Ishikawa (cell line): ENCODE results near the gene DNAJC17.

Source experiments
- CEBPB ChIP-seq: IDR thresholded peaks from 2 replicates; pipeline ENCODE4 v1.6.1; 2012
- CREB1 ChIP-seq: IDR thresholded peaks from 2 replicates; pipeline ENCODE4 v1.6.1; 2012; ENCODE audit warnings: low read depth
- EGR1 ChIP-seq: IDR thresholded peaks from 2 replicates; pipeline ENCODE4 v1.6.1; 2012
- EP300 ChIP-seq: IDR thresholded peaks from 2 replicates; pipeline ENCODE4 v1.6.1; 2012; ENCODE audit warnings: borderline replicate concordance
- FOXM1 ChIP-seq: IDR thresholded peaks from 2 replicates; pipeline ENCODE4 v1.6.1; 2012; ENCODE audit warnings: low read depth, borderline replicate concordance
- MAX ChIP-seq: IDR thresholded peaks from 2 replicates; pipeline ENCODE4 v1.6.1; 2012
- NFIC ChIP-seq: IDR thresholded peaks from 2 replicates; pipeline ENCODE4 v1.6.1; 2012
- RAD21 ChIP-seq: IDR thresholded peaks from 2 replicates; pipeline ENCODE4 v1.6.1; 2012; ENCODE audit warnings: low read depth
- REST ChIP-seq: IDR thresholded peaks from 2 replicates; pipeline ENCODE4 v1.6.1; 2012; ENCODE audit warnings: low read depth, mild to moderate bottlenecking
- TAF1 ChIP-seq: IDR thresholded peaks from 2 replicates; pipeline ENCODE4 v1.6.1; 2012; ENCODE audit warnings: low read depth, mild to moderate bottlenecking
- TCF12 ChIP-seq: IDR thresholded peaks from 2 replicates; pipeline ENCODE4 v1.6.1; 2012; ENCODE audit warnings: low read depth
- TEAD4 ChIP-seq: IDR thresholded peaks from 2 replicates; pipeline ENCODE4 v1.6.1; 2012
- USF1 ChIP-seq: IDR thresholded peaks from 2 replicates; pipeline ENCODE4 v1.6.1; 2012
- YY1 ChIP-seq: IDR thresholded peaks from 2 replicates; pipeline ENCODE4 v1.6.1; 2012; ENCODE audit warnings: low read depth
- ZBTB7A ChIP-seq: IDR thresholded peaks from 2 replicates; pipeline ENCODE4 v1.6.1; 2012; ENCODE audit warnings: low read depth

Gene DNAJC17

GRCh38 chr15:40807028-40807887 lies at the start of gene DNAJC17, which contains the start of gene ZFYVE19:
Gene DNAJC17 (minus strand): TSS chr15:40807473. CDS start chr15:40807446, 27 bp downstream.
Gene ZFYVE19 (plus strand): TSS chr15:40807089. CDS start chr15:40807590, 501 bp downstream.
- TF ChIP-seq CREB1 = peak; percentile 74; the same call in 1 of the 2 replicates
- TF ChIP-seq YY1 = peak; percentile 87
- TF ChIP-seq TEAD4 = peak; percentile 42; the same call in 1 of the 2 replicates
- no peak for TF ChIP-seq CEBPB
- no peak for TF ChIP-seq RAD21
- peak; percentile 49 for TF ChIP-seq TCF12
- no peak; the same call in 1 of the 2 replicates for TF ChIP-seq TAF1
- TF ChIP-seq REST = no peak
- TF ChIP-seq ZBTB7A = peak; percentile 91
- peak; percentile 62 for TF ChIP-seq MAX
- peak; percentile 49; the same call in 1 of the 2 replicates for TF ChIP-seq USF1
- TF ChIP-seq EGR1 = peak; percentile 60; the same call in 1 of the 2 replicates
- TF ChIP-seq FOXM1 = no peak
- 0 out of 2 replicates have a peak, but pooled peaks have one; percentile 42 for TF ChIP-seq NFIC
- peak; percentile 28; the same call in 1 of the 2 replicates for TF ChIP-seq EP300

GRCh38 chr15:40856746-40857145 lies 49.5 kb upstream of the DNAJC17 start:
- no peak for TF ChIP-seq RAD21

GRCh38 chr15:40855706-40856234 lies 48.5 kb upstream of the DNAJC17 start:
- TF ChIP-seq TEAD4 (no peak), TAF1 (no peak), MAX (no peak), CREB1 (no peak), EP300 (no peak), FOXM1 (no peak), RAD21 (no peak), REST (no peak), CEBPB (no peak), EGR1 (no peak), ZBTB7A (no peak), TCF12 (no peak), USF1 (no peak), NFIC (no peak), YY1 (no peak)

- TF ChIP-seq RAD21 (no peak), CREB1 (no peak), TAF1 (no peak), EGR1 (no peak), TEAD4 (no peak), NFIC (no peak), EP300 (no peak), TCF12 (no peak), REST (no peak), MAX (no peak), USF1 (no peak), FOXM1 (no peak), ZBTB7A (no peak), YY1 (no peak), CEBPB (no peak)
These were observed 46.9 kb upstream of the DNAJC17 start for GRCh38 chr15:40854161-40854560.
